HEK293 (cell line): Measurements from ENCODE around the gene TCTN1.

ENCODE experiments used
- ZNF140 ChIP-seq: fragments of 450-650 bp; formaldehyde crosslinking; IDR thresholded peaks from 2 replicates; pipeline ENCODE4 v1.5.1; 2016; ENCODE audit warnings: missing biosample characterization, missing genetic modification characterization
- ZNF175 ChIP-seq: fragments of 450-650 bp; formaldehyde crosslinking; IDR thresholded peaks from 2 replicates; pipeline ENCODE4 v1.5.1; 2016; ENCODE audit warnings: missing biosample characterization, missing genetic modification characterization
- ZNF274 ChIP-seq, 2 experiments: fragments of 200-500 bp in 1 of 2; fragments of 450-650 bp in 1 of 2; sonication (Bioruptor generic) in 1 of 2; formaldehyde crosslinking in 1 of 2; IDR thresholded peaks; 2 replicates each; pipeline versions ENCODE4 v1.5.1 to v1.6.1; 2014 to 2016; ENCODE audit warnings: borderline replicate concordance in 1 of 2, inconsistent platforms in 1 of 2, low read length in 1 of 2, missing biosample characterization in 1 of 2, missing genetic modification characterization in 1 of 2
- ZNF423 ChIP-seq: fragments of 450-650 bp; formaldehyde crosslinking; IDR thresholded peaks from 2 replicates; pipeline ENCODE4 v1.5.1; 2016; ENCODE audit warnings: missing biosample characterization, missing genetic modification characterization
- TF ChIP-seq, protein P1 (sequence below): fragments of 450-650 bp; formaldehyde crosslinking; IDR thresholded peaks from 2 replicates; pipeline ENCODE4 v1.5.1; 2016; ENCODE audit warnings: missing biosample characterization, missing genetic modification characterization
- TF ChIP-seq, protein P2 (sequence below): fragments of 450-650 bp; formaldehyde crosslinking; IDR thresholded peaks from 2 replicates; pipeline ENCODE4 v1.5.1; 2016; ENCODE audit warnings: missing biosample characterization, missing genetic modification characterization

- TF ChIP-seq ZNF423 (tag by site-specific recombination) (no peak), ZNF274 (IDR thresholded peaks at IDR 0.05; ENCODE audit: low read length) (no peak), ZNF274 (tag by site-specific recombination; IDR thresholded peaks at IDR 0.05; ENCODE audit: borderline replicate concordance) (no peak), ZNF175 (tag by site-specific recombination) (no peak), ZNF140 (tag by site-specific recombination) (no peak)
- TF ChIP-seq, protein P1, sequence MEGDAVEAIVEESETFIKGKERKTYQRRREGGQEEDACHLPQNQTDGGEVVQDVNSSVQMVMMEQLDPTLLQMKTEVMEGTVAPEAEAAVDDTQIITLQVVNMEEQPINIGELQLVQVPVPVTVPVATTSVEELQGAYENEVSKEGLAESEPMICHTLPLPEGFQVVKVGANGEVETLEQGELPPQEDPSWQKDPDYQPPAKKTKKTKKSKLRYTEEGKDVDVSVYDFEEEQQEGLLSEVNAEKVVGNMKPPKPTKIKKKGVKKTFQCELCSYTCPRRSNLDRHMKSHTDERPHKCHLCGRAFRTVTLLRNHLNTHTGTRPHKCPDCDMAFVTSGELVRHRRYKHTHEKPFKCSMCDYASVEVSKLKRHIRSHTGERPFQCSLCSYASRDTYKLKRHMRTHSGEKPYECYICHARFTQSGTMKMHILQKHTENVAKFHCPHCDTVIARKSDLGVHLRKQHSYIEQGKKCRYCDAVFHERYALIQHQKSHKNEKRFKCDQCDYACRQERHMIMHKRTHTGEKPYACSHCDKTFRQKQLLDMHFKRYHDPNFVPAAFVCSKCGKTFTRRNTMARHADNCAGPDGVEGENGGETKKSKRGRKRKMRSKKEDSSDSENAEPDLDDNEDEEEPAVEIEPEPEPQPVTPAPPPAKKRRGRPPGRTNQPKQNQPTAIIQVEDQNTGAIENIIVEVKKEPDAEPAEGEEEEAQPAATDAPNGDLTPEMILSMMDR (tag by site-specific recombination), result no peak
- TF ChIP-seq, protein P2, sequence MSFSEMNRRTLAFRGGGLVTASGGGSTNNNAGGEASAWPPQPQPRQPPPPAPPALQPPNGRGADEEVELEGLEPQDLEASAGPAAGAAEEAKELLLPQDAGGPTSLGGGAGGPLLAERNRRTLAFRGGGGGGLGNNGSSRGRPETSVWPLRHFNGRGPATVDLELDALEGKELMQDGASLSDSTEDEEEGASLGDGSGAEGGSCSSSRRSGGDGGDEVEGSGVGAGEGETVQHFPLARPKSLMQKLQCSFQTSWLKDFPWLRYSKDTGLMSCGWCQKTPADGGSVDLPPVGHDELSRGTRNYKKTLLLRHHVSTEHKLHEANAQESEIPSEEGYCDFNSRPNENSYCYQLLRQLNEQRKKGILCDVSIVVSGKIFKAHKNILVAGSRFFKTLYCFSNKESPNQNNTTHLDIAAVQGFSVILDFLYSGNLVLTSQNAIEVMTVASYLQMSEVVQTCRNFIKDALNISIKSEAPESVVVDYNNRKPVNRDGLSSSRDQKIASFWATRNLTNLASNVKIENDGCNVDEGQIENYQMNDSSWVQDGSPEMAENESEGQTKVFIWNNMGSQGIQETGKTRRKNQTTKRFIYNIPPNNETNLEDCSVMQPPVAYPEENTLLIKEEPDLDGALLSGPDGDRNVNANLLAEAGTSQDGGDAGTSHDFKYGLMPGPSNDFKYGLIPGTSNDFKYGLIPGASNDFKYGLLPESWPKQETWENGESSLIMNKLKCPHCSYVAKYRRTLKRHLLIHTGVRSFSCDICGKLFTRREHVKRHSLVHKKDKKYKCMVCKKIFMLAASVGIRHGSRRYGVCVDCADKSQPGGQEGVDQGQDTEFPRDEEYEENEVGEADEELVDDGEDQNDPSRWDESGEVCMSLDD (tag by site-specific recombination), result no peak
These were observed 708 bp upstream of the TCTN1 start for GRCh38 chr12:110613071-110613770.
